ENCODE results near the gene ABCA7. TPM values are rescaled to one million over a fixed set of nuclear protein-coding genes. Genes with fewer than 3 reads are reported as not detected.

The ABCA7 gene
- total and polyA plus RNA-seq, 2 of the 13 experiments (the other 11 are each of a cell fraction or from before 2014, with no cell fraction given): 4.4 to 32.4 TPM

GRCh38 chr19:1040476-1041271 lies 767 bp downstream of the ABCA7 start (continued):
- TF ChIP-seq, protein P1, sequence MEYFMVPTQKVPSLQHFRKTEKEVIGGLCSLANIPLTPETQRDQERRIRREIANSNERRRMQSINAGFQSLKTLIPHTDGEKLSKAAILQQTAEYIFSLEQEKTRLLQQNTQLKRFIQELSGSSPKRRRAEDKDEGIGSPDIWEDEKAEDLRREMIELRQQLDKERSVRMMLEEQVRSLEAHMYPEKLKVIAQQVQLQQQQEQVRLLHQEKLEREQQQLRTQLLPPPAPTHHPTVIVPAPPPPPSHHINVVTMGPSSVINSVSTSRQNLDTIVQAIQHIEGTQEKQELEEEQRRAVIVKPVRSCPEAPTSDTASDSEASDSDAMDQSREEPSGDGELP (IDR thresholded peaks at IDR 0.05; ENCODE audit: borderline replicate concordance, low read depth): peak; percentile 95
- TF ChIP-seq MXI1 (IDR thresholded peaks at IDR 0.05; ENCODE audit: borderline replicate concordance, low read depth, low read length): peak; percentile 48; the same call in 1 of the 3 replicates
- peak; percentile 37; the same call in 1 of the 2 replicates for TF ChIP-seq HMGXB3 (CRISPR knock-in tag; IDR thresholded peaks at IDR 0.05; ENCODE audit: borderline replicate concordance)
- TF ChIP-seq MZF1 (CRISPR knock-in tag; IDR thresholded peaks at IDR 0.05; ENCODE audit: borderline replicate concordance): no peak
- TF ChIP-seq, protein P2, sequence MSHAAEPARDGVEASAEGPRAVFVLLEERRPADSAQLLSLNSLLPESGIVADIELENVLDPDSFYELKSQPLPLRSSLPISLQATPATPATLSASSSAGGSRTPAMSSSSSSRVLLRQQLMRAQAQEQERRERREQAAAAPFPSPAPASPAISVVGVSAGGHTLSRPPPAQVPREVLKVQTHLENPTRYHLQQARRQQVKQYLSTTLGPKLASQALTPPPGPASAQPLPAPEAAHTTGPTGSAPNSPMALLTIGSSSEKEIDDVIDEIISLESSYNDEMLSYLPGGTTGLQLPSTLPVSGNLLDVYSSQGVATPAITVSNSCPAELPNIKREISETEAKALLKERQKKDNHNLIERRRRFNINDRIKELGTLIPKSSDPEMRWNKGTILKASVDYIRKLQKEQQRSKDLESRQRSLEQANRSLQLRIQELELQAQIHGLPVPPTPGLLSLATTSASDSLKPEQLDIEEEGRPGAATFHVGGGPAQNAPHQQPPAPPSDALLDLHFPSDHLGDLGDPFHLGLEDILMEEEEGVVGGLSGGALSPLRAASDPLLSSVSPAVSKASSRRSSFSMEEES (CRISPR knock-in tag; IDR thresholded peaks at IDR 0.05): no peak
- TF ChIP-seq ZMAT5 (CRISPR knock-in tag; IDR thresholded peaks at IDR 0.05; ENCODE audit: borderline replicate concordance, low read depth): no peak
- TF ChIP-seq NFYC (CRISPR knock-in tag; IDR thresholded peaks at IDR 0.05): peak; percentile 98
- no peak for TF ChIP-seq NCOA5 (CRISPR knock-in tag; IDR thresholded peaks at IDR 0.05)
- peak; percentile 25; the same call in 1 of the 2 replicates for TF ChIP-seq GATAD2A (CRISPR knock-in tag; IDR thresholded peaks at IDR 0.05)
- TF ChIP-seq SP2 (CRISPR knock-in tag; IDR thresholded peaks at IDR 0.05): peak; percentile 96
- TF ChIP-seq KLF9 (CRISPR knock-in tag; IDR thresholded peaks at IDR 0.05; ENCODE audit: low read depth): no peak
- TF ChIP-seq PAWR (CRISPR knock-in tag; IDR thresholded peaks at IDR 0.05; ENCODE audit: borderline replicate concordance): no peak
- peak; percentile 36; the same call in 1 of the 2 replicates for TF ChIP-seq ZFX (CRISPR knock-in tag; IDR thresholded peaks at IDR 0.05; ENCODE audit: low read depth)
- TF ChIP-seq KDM2A (CRISPR knock-in tag; IDR thresholded peaks at IDR 0.05; ENCODE audit: borderline replicate concordance, low read depth): no peak
- no peak for TF ChIP-seq XRCC5 (optimal IDR thresholded peaks at IDR 0.05; ENCODE audit: low read length)

Data from HepG2 (cell line).